Lower leg skin (tissue), 4 donors: Measurements from ENCODE around the gene KCNH8. TPM values are rescaled to one million over a fixed set of nuclear protein-coding genes. Genes with fewer than 3 reads are reported as not detected.

Source experiments
- DNase-seq, 2 donors: peaks; one replicate each; pipeline ENCODE4 v3.0.0-alpha.2; 2019; ENCODE audit warnings: low spot score in 2 of 2
- H3K4me3 ChIP-seq: fragments of 200-600 bp; sonication (generic); 2 replicates; pipeline ENCODE4 v1.5.1; 2017; ENCODE audit warnings: mild to moderate bottlenecking, low read depth; ENCODE audit not compliant: poor library complexity, severe bottlenecking
- POLR2A ChIP-seq, 2 donors: fragments of 450-650 bp; IDR thresholded peaks; one replicate each; pipeline ENCODE4 v1.6.1; 2016 to 2017; ENCODE audit warnings: antibody characterized with exemption in 2 of 2, mild to moderate bottlenecking in 1 of 2, moderate library complexity in 1 of 2
- WGBS, 2 donors: methylation state at CpG; one replicate each; pipeline ENCODE4 v1.1.5; 2018; 5-methylcytosine and 5-hydroxymethylcytosine counted together
- intact Hi-C: fragments of 100-400 bp; cut with DNase I; formaldehyde crosslinking; loops from one replicate; pipeline ENCODE4 v1.15.0; 2023; ENCODE audit warnings: low total_unique reads
- microRNA-seq, 2 donors: library from miRNA; unstranded; fragments of <30 nt; microRNA quantifications; one replicate each; pipeline ENCODE4, GENCODE V29; 2016; ENCODE audit warnings: borderline replicate concordance in 2 of 2, borderline number of aligned reads in 1 of 2
- total RNA-seq, 4 donors: library from RNA; depleted of rRNA; stranded (reverse); fragments of >200 nt; gene quantifications; one replicate each; pipeline ENCODE4 v1.1.0, GENCODE V29; 2016
- TF ChIP-seq, protein P1 (sequence below), 3 donors: fragments of 450-650 bp; IDR thresholded peaks; one replicate each; pipeline ENCODE4 v1.5.1; 2016; ENCODE audit warnings: antibody characterized with exemption in 3 of 3, mild to moderate bottlenecking in 3 of 3, moderate library complexity in 2 of 3

KCNH8 gene
- total RNA-seq, 4 donors from 2014 or later = 0.34 to 1.2 (median 0.61) TPM

DNA sequence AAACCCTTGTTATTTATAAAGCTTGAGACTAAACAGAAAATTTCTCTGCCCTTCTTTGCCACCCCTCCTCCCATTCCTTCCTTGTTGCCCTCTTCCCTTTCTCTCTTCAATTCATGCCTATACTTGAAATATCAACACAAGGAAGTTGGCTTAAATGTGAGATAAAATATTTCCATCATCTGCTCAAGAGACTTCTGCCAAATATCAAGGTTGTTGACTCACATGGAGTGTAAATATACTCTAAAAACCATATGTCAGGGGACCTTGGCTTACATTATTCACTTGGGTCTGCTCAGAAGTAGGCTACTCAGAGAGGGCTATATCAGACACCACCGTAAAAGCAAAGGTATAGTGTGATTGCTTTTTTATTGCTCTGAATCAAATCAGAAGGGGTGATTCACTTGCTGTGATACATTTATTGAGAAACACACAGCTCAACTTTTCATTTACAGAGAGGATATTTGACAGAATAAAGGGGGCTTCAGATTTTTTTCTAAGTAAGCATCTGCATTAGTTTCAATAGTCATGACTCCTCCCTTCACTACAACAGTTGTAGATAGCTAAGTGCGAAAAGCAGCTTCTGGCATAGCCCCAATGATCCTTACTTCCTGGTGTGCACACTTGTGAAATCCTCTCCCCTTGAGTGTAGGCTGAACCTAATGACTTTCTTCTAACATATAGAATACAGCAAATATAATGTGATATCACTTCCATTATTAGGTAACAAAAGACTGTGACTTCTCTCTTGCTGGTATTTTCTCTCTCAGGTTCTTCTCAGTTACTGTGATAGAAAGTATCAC, 399.6 kb downstream of the KCNH8 start:
- 48 to 64% methylated on average over 2 of the region's 2 CpGs for WGBS, 2 donors
- no peak overlapping the region for H3K4me3 ChIP-seq
- TF ChIP-seq POLR2A (IDR thresholded peaks at IDR 0.05) = no peak
- TF ChIP-seq, protein P1, sequence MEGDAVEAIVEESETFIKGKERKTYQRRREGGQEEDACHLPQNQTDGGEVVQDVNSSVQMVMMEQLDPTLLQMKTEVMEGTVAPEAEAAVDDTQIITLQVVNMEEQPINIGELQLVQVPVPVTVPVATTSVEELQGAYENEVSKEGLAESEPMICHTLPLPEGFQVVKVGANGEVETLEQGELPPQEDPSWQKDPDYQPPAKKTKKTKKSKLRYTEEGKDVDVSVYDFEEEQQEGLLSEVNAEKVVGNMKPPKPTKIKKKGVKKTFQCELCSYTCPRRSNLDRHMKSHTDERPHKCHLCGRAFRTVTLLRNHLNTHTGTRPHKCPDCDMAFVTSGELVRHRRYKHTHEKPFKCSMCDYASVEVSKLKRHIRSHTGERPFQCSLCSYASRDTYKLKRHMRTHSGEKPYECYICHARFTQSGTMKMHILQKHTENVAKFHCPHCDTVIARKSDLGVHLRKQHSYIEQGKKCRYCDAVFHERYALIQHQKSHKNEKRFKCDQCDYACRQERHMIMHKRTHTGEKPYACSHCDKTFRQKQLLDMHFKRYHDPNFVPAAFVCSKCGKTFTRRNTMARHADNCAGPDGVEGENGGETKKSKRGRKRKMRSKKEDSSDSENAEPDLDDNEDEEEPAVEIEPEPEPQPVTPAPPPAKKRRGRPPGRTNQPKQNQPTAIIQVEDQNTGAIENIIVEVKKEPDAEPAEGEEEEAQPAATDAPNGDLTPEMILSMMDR (IDR thresholded peaks at IDR 0.05) = no peak
- no peak for DNase-seq
- intact Hi-C loops = no loop called here

DNA sequence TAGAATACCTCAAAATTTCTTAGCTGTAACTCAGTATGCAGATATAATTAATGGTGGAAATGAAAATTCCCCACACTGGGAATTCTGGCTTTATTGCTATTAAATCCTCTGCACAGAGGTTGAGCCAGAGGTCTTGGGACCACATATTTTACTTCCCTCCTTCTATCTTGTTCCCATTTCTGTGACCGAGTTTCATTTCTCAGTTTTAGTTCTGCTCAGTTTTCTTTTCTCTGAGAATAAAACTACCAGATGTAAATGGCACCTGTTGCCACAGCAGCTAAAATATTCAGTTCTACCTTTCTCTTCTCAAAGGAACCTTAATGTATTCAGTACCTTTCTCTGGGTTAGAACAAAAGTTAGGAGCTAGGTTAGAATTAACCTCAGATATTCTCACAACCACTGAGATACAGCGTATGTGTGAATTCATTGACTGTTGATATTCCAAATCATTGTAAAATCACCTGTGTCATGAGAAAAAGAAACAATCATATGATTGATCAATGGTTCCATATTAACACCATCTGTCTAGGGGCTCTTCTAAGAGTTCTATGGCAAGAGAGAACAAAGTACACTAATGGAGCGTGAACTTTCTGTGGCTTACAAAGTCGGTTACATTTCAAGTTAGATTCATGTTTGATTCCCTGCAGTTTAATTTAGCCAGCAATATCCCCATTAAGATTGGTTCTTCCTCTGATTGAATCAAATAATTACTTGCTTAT, 411.6 kb downstream of the KCNH8 start:
- 65 to 67% methylated on average over 4 of the region's 4 CpGs for WGBS, 2 donors

DNA sequence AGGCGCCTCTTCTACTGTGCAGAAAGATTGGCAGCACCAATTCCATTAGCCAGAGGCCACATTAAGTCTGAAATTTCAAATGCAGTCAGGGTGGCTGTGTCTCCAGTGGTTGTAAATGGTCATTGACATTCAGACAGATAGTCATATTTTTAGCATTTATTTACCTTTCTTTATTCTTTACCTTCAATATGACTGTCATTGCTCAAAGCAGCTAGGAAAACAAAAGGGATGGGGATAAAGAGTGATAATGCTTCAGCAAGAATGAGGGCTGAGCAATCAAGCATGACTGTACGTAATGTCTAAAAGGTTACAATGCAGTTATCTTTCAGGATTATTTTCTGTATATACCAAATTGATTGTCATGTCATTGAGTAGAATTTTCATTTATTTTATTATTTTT, 425.3 kb downstream of the KCNH8 start:
- TF ChIP-seq, protein P1 (IDR thresholded peaks at IDR 0.05) = no peak
- intact Hi-C loops = no loop called here
- H3K4me3 ChIP-seq = no peak overlapping the region
- WGBS, 2 donors = 78 to 87% methylated on average over 2 of the region's 2 CpGs
- DNase-seq = no peak

More for the DNA sequence above, 411.6 kb downstream of the KCNH8 start:
- no peak for TF ChIP-seq POLR2A (IDR thresholded peaks at IDR 0.05)
- TF ChIP-seq, protein P1 (IDR thresholded peaks at IDR 0.05) = no peak
- no peak overlapping the region for H3K4me3 ChIP-seq
- no peak for DNase-seq
- intact Hi-C loops = no loop called here

DNA sequence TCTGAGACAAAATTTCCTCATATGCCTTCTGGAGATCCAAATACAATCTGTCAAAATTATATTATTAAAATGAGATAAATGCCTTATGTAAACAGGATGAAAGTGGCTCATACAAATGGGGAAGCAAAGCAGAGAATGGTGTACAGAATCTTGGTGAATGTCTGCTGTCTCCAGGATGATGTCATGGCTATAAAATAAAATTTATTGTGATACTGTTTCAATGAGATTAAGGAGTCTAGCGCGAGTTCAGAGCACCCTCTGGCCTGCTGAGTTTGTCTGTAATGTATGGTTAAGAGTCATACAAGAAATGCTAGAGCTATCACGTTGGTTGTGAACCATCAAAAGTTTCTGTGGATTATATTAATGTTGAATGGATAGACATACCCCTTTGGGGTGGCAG, 426.0 kb downstream of the KCNH8 start:
- H3K4me3 ChIP-seq = no peak overlapping the region
- WGBS, 2 donors = 60 to 61% methylated on average over 3 of the region's 3 CpGs
- TF ChIP-seq, protein P1 (IDR thresholded peaks at IDR 0.05) = no peak
- no peak for TF ChIP-seq POLR2A (IDR thresholded peaks at IDR 0.05)
- intact Hi-C loops = no loop called here
- DNase-seq = no peak

DNA sequence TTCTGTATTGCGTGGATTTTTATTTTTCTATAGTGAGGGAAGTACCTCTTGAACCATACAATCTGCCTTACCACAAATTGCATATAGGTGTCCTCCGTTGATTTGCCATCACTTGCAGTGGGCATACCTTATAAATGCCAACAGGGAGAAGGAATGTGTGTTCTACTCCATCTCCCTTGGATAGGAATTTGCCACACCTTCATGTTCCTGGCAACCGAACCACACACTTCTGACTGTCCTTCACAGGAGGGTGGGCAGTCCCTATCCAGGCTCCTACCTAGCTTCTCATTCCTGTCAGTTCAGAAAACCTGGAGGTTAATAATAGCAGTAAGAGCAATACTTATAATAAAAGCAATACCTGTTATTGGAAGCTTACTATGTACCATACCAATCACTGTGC, 428.0 kb downstream of the KCNH8 start:
- no peak for TF ChIP-seq POLR2A (IDR thresholded peaks at IDR 0.05)
- TF ChIP-seq, protein P1 (IDR thresholded peaks at IDR 0.05) = no peak
- WGBS, 2 donors = 76 to 77% methylated on average over 3 of the region's 3 CpGs
- no peak for DNase-seq
- no peak overlapping the region for H3K4me3 ChIP-seq
- intact Hi-C loops = no loop called here

Small RNAs within 50 kb of the gene (microRNA-seq; reads per million reads assigned to microRNA genes)
- 0 reads per million in 2 donors for gene MIR4791
